K562 (cell line): ENCODE results near the gene HNRNPK. TPM values are rescaled to one million over a fixed set of nuclear protein-coding genes. Genes with fewer than 3 reads are reported as not detected.

Experiments used
- ATAC-seq: fragments of 200-7000 bp; cut with Tn5 transposase; 3 replicates; pipeline ENCODE4 v1.9.1; 2020; ENCODE audit warnings: moderate library complexity
- BruUV-seq: library from RNA; stranded (reverse); fragments of 400-500 nt; replicated peaks from 2 replicates; lab custom pipeline; 2021; lab: Mats Ljungman, UMichigan
- CTCF ChIA-PET: fragments of 300-600 bp; formaldehyde crosslinking; extraction: SDS; loops from one replicate; lab custom pipeline; 2021; ENCODE audit warnings: low intra/inter-chr PET ratio; lab: Yijun Ruan, JAX
- POLR2A ChIA-PET: fragments of 300-600, 350-650 bp; sonication (Branson Sonifier 250); formaldehyde crosslinking; extraction: SDS; loops from one replicate; lab custom pipeline; 2021; ENCODE audit warnings: antibody characterized with exemption, inconsistent platforms; lab: Yijun Ruan, JAX
- DNase-seq, 4 experiments: peaks; one replicate each; pipeline versions ENCODE4 v3.0.0 to v3.0.0-alpha.2; 2011 to 2018; ENCODE audit warnings: low spot score in 3 of 4, mixed read lengths in 3 of 4; ENCODE audit errors: extremely low read depth in 1 of 4
- FAIRE-seq: peaks from 2 replicates; lab custom pipeline; 2011; peaks lifted over from hg19 to GRCh38; lab: Jason Lieb, UNC
- H2AFZ ChIP-seq: 2 replicates; pipeline ENCODE4 v1.6.0; 2011; ENCODE audit warnings: low read depth, low read length, control low read depth, inconsistent platforms
- H3K27ac ChIP-seq: fragments of 200-600 bp; 3 replicates; pipeline ENCODE4 v1.8.0; 2011; ENCODE audit warnings: low read depth, mild to moderate bottlenecking, control low read depth, inconsistent platforms, low read length, moderate library complexity, mixed read lengths; ENCODE audit errors: extremely low read depth
- H3K27me3 ChIP-seq, 2 experiments: fragments of 300-600 bp in 1 of 2; 2 replicates in 1 of 2; 3 replicates in 1 of 2; pipeline versions ENCODE4 v1.6.0 to v1.8.0; 2011; ENCODE audit warnings: inconsistent platforms in 2 of 2, low read length in 2 of 2, mild to moderate bottlenecking in 1 of 2, mixed read lengths in 1 of 2, moderate library complexity in 1 of 2; ENCODE audit not compliant: control insufficient read depth in 2 of 2, insufficient read depth in 2 of 2
- H3K36me3 ChIP-seq: fragments of 300-600 bp; 3 replicates; pipeline ENCODE4 v1.8.0; 2011; ENCODE audit warnings: mild to moderate bottlenecking, low read length, inconsistent platforms; ENCODE audit not compliant: control insufficient read depth, insufficient read depth
- H3K4me1 ChIP-seq, 2 experiments: fragments of 200-600 bp in 1 of 2; replicated peaks in 1 of 2; 2 replicates in 1 of 2; 3 replicates in 1 of 2; pipeline versions ENCODE4 v1.5.1 to v1.8.0; 2011; ENCODE audit warnings: inconsistent platforms in 2 of 2, low read length in 2 of 2, mild to moderate bottlenecking in 1 of 2, mixed read lengths in 1 of 2, moderate library complexity in 1 of 2; ENCODE audit not compliant: control insufficient read depth in 2 of 2, insufficient read depth in 2 of 2
- H3K4me2 ChIP-seq: 2 replicates; pipeline ENCODE4 v1.6.1; 2011; ENCODE audit warnings: low read length, control low read depth, inconsistent platforms, mixed read lengths; ENCODE audit not compliant: insufficient read depth
- H3K4me3 ChIP-seq: fragments of 200-600 bp; sonication (generic), shearing (Covaris generic); 2 replicates; pipeline ENCODE4 v1.5.1; 2016; ENCODE audit warnings: control low read depth, inconsistent platforms
- H3K79me2 ChIP-seq: fragments of 200-600 bp; 3 replicates; pipeline ENCODE4 v1.8.0; 2011; ENCODE audit warnings: low read length, inconsistent platforms; ENCODE audit not compliant: control insufficient read depth, insufficient read depth
- H3K9ac ChIP-seq, 2 experiments: 2 replicates each; pipeline versions ENCODE4 v1.6.0 to v1.6.1; 2011; ENCODE audit warnings: low read depth in 2 of 2, low read length in 2 of 2, control low read depth in 1 of 2, inconsistent platforms in 1 of 2, mild to moderate bottlenecking in 1 of 2, mixed read lengths in 1 of 2; ENCODE audit not compliant: insufficient read depth in 1 of 2
- H3K9me1 ChIP-seq: one replicate; pipeline ENCODE4 v1.6.0; 2011; ENCODE audit warnings: inconsistent platforms, mild to moderate bottlenecking, low read length, moderate library complexity; ENCODE audit not compliant: control insufficient read depth, insufficient read depth
- H3K9me3 ChIP-seq: replicated peaks from 2 replicates; pipeline ENCODE4 v1.5.1; 2011; ENCODE audit warnings: low read depth, low read length, inconsistent platforms; ENCODE audit not compliant: control insufficient read depth, insufficient read depth
- H4K20me1 ChIP-seq: replicated peaks from 2 replicates; pipeline ENCODE4 v1.6.1; 2011; ENCODE audit warnings: low read length, inconsistent platforms, mixed read lengths; ENCODE audit not compliant: control insufficient read depth, insufficient read depth
- CEBPG ChIP-seq, 3 experiments: fragments of 200-800 bp in 1 of 3; sonication (Bioruptor generic) in 1 of 3; sonication (generic) in 1 of 3; formaldehyde crosslinking in 1 of 3; IDR thresholded peaks in 2 of 3; conservative IDR thresholded peaks in 1 of 3; 2 replicates each; pipeline versions ENCODE4 v1.6.1 to v1.8.0; 2016 to 2022; ENCODE audit warnings: missing compliant biosample characterization in 2 of 3, missing genetic modification characterization in 2 of 3, mild to moderate bottlenecking in 1 of 3, missing genetic modification reagents in 1 of 3
- ELF4 ChIP-seq: fragments of 450-650 bp; formaldehyde crosslinking; IDR thresholded peaks from 2 replicates; pipeline ENCODE4 v1.4.0; 2022; ENCODE audit warnings: missing genetic modification characterization
- NCOA2 ChIP-seq, 2 experiments: fragments of 450-650 bp; IDR thresholded peaks; 2 replicates each; pipeline ENCODE4 v1.6.1; 2018; ENCODE audit warnings: mild to moderate bottlenecking in 2 of 2, moderate library complexity in 1 of 2; ENCODE audit not compliant: partially characterized antibody in 2 of 2
- PTBP1 ChIP-seq: fragments of 200-400 bp; formaldehyde crosslinking; IDR thresholded peaks from 2 replicates; pipeline ENCODE4 v1.6.1; 2017; ENCODE audit warnings: low read depth, low read length
- ZNF431 ChIP-seq: sonication (generic); formaldehyde crosslinking; IDR thresholded peaks from 2 replicates; pipeline ENCODE4 v1.8.0; 2022; ENCODE audit warnings: mild to moderate bottlenecking, missing genetic modification reagents
- WGBS: fragments of 100-300 bp; shearing (Covaris generic); methylation state at CpG from one replicate; pipeline ENCODE4 v1.1.6; 2016; ENCODE audit warnings: low coverage, mixed read lengths; ENCODE audit not compliant: insufficient coverage; ENCODE audit errors: missing lambda C conversion rate; 5-methylcytosine and 5-hydroxymethylcytosine counted together
- in situ Hi-C: fragments of 300-500 bp; cut with MboI; formaldehyde crosslinking; loops from 4 replicates; pipeline ENCODE4 v1.15.0; 2018; ENCODE audit warnings: inconsistent platforms, mixed read lengths
- intact Hi-C: fragments of 100-400 bp; cut with micrococcal nuclease; formaldehyde crosslinking; loops from 2 replicates; pipeline ENCODE4 v1.14.2; 2022
- polyA plus RNA-seq, 8 experiments: library from polyadenylated mRNA; depleted of rRNA in 4 of 8; stranded (reverse) in 5 of 8; unstranded in 3 of 8; fragments of >200 nt; fragmentation: Nextera tagmentation in 2 of 8; fragmentation: Illumina TruSeq in 1 of 8; extraction: Ambion mirVana in 2 of 8; extraction: Trizol in 1 of 8; gene quantifications; 2 replicates each; pipeline versions ENCODE4 v1.2.1 to v1.2.3, GENCODE V29; 2011 to 2014; ENCODE audit warnings: inconsistent platforms in 1 of 8, missing spikeins in 1 of 8
- total RNA-seq, 7 experiments: library from RNA; depleted of rRNA in 6 of 7; stranded (reverse); fragments of >200 nt in 6 of 7; fragmentation: Illumina TruSeq in 2 of 7; extraction: Trizol in 2 of 7; gene quantifications; 2 replicates each; pipeline versions ENCODE4 v1.2.1 to v1.2.3, GENCODE V29; 2011 to 2021; ENCODE audit warnings: low replicate concordance in 1 of 7
- TF ChIP-seq, protein P1 (sequence below), 2 experiments: fragments of 450-650 bp in 1 of 2; sonication (generic) in 1 of 2; formaldehyde crosslinking in 1 of 2; IDR thresholded peaks in 1 of 2; conservative IDR thresholded peaks in 1 of 2; 2 replicates each; pipeline versions ENCODE4 v1.6.1 to v1.8.1; 2016 to 2023; ENCODE audit warnings: mild to moderate bottlenecking in 2 of 2, moderate library complexity in 2 of 2, inconsistent platforms in 1 of 2, missing genetic modification reagents in 1 of 2
- TF ChIP-seq, protein P2 (sequence below), 2 experiments: fragments of 450-650 bp; formaldehyde crosslinking in 1 of 2; IDR thresholded peaks; 2 replicates each; pipeline versions ENCODE4 v1.4.0 to v1.6.1; 2014 to 2020; ENCODE audit warnings: mild to moderate bottlenecking in 2 of 2, borderline replicate concordance in 1 of 2, low read depth in 1 of 2
- TF ChIP-seq, protein P3 (sequence below): fragments of 450-650 bp; IDR thresholded peaks from 2 replicates; pipeline ENCODE4 v1.6.1; 2016; ENCODE audit warnings: antibody characterized with exemption

The HNRNPK gene
- total and polyA plus RNA-seq, 9 of the 15 experiments (the other 6 are each of a cell fraction or from before 2014, with no cell fraction given) = 224 to 883 (median 618) TPM

DNA sequence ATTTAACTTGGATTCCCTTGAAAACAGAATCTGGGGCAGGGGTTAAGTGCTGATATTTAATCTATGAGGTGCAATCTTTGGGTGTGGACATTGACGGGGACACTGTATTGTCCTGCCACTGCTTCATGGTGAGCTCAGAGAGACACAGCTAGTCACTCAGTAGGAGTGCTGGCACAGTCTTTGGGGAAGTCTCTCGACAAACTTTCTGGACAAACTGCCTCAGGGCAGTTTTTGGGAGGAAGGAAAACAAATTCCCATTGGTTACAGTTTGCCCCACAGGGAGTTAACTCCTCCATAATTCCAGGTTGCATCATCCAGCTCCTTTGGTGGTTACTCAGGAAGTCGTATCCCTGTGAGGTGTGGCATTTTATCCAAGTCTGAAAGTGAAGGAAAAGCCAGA, 17.9 kb downstream of the HNRNPK start:
- Histone ChIP-seq H3K79me2 (peaks cover 3% of the 10 kb centered on the region; the same call in 2 of the 3 replicates), H4K20me1 (no peaks in the 10 kb centered on the region), H3K27me3 (no peaks in the 10 kb centered on the region), H3K4me1 (peaks cover 0 to 7% of the 10 kb centered on the region in 2 experiments; a peak in 3 of 5 replicates), H3K27ac (no peak overlapping the region), H3K36me3 (peaks cover 5% of the 10 kb centered on the region), H3K9ac (no peak overlapping the region), H2AFZ (no peak overlapping the region), H3K4me3 (no peak overlapping the region), H3K9me3 (no peaks in the 10 kb centered on the region), H3K9me1 (no peaks in the 10 kb centered on the region), H3K4me2 (no peak overlapping the region)
- ChIA-PET CTCF (no interaction called here), POLR2A (interaction anchor here (0.6 to 1.9 kb wide), 4 partner anchors 9 to 18 kb away, joined by 3 to 16 read pairs (median 4); partner anchors contain the start of genes HNRNPK and RMI1)
- in situ Hi-C loops (no loop called here), intact Hi-C loops (no loop called here)
- 6% methylated on average over 3 of the region's 3 CpGs for WGBS
- TF ChIP-seq PTBP1 (no peak), CEBPG (CRISPR knock-in tag; IDR thresholded peaks at IDR 0.05) (peak; percentile 53), CEBPG (tag; conservative IDR thresholded peaks at IDR 0.05 in 1 of 2, IDR thresholded peaks at IDR 0.05 in 1 of 2) (peak; percentile 62 to 86), ELF4 (CRISPR knock-in tag) (no peak), ZNF431 (no peak), NCOA2 (IDR thresholded peaks at IDR 0.05; ENCODE audit: partially characterized antibody in 2 of 2) (no peak)
- TF ChIP-seq, protein P1, sequence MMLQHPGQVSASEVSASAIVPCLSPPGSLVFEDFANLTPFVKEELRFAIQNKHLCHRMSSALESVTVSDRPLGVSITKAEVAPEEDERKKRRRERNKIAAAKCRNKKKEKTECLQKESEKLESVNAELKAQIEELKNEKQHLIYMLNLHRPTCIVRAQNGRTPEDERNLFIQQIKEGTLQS (IDR thresholded peaks at IDR 0.05) = peak; percentile 81
- TF ChIP-seq, protein P1 (CRISPR knock-in tag; conservative IDR thresholded peaks at IDR 0.05) = no peak
- TF ChIP-seq, protein P2, sequence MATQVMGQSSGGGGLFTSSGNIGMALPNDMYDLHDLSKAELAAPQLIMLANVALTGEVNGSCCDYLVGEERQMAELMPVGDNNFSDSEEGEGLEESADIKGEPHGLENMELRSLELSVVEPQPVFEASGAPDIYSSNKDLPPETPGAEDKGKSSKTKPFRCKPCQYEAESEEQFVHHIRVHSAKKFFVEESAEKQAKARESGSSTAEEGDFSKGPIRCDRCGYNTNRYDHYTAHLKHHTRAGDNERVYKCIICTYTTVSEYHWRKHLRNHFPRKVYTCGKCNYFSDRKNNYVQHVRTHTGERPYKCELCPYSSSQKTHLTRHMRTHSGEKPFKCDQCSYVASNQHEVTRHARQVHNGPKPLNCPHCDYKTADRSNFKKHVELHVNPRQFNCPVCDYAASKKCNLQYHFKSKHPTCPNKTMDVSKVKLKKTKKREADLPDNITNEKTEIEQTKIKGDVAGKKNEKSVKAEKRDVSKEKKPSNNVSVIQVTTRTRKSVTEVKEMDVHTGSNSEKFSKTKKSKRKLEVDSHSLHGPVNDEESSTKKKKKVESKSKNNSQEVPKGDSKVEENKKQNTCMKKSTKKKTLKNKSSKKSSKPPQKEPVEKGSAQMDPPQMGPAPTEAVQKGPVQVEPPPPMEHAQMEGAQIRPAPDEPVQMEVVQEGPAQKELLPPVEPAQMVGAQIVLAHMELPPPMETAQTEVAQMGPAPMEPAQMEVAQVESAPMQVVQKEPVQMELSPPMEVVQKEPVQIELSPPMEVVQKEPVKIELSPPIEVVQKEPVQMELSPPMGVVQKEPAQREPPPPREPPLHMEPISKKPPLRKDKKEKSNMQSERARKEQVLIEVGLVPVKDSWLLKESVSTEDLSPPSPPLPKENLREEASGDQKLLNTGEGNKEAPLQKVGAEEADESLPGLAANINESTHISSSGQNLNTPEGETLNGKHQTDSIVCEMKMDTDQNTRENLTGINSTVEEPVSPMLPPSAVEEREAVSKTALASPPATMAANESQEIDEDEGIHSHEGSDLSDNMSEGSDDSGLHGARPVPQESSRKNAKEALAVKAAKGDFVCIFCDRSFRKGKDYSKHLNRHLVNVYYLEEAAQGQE (IDR thresholded peaks at IDR 0.05; ENCODE audit: borderline replicate concordance) = peak; percentile 15; the same call in 1 of the 2 replicates
- TF ChIP-seq, protein P2 (CRISPR knock-in tag; IDR thresholded peaks at IDR 0.05; ENCODE audit: low read depth) = no peak
- TF ChIP-seq, protein P3, sequence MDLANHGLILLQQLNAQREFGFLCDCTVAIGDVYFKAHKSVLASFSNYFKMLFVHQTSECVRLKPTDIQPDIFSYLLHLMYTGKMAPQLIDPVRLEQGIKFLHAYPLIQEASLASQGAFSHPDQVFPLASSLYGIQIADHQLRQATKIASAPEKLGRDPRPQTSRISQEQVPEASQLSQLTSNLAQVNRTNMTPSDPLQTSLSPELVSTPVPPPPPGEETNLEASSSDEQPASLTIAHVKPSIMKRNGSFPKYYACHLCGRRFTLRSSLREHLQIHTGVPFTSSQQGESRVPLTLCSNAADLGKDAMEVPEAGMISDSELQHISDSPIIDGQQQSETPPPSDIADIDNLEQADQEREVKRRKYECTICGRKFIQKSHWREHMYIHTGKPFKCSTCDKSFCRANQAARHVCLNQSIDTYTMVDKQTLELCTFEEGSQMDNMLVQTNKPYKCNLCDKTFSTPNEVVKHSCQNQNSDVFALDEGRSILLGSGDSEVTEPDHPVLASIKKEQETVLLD = no peak
- FAIRE-seq (no peak), ATAC-seq (no peak), DNase-seq (no peak)
- BruUV-seq = no TSS peak
